Left colon (tissue), 2 donors: ENCODE results near the gene SEMA5A. TPM values are rescaled to one million over a fixed set of nuclear protein-coding genes. Genes with fewer than 3 reads are reported as not detected.

Experiments used
- microRNA-seq, 2 donors: library from miRNA; unstranded; fragments of <30 nt; microRNA quantifications; one replicate each; pipeline versions ENCODE4 v1.1.0 to v1.2.0, GENCODE V29; 2020
- total RNA-seq, 2 donors: library from RNA; stranded (reverse); fragmentation: NEBNext Ultra II Directional; extraction: Animal tissue kit (Norgen Biotek cat#: 25700); gene quantifications; one replicate each; pipeline ENCODE4 v1.2.1, GENCODE V29; 2021
- donor health status: DM: no; HTN: no; CAD: no.
- donor health status: DM: yes; HTN: yes; CAD: no.

The SEMA5A gene
- total RNA-seq, 2 donors from 2014 or later = 33.8 to 37.4 TPM

Small RNA genes within 50 kb of the gene (microRNA-seq; reads per million reads assigned to microRNA genes)
- 19.0 to 34.1 reads per million in 2 donors for gene MIR4636

Other genes with a start within 250 kb of the SEMA5A start
- gene TAS2R1, start 84.3 kb upstream of the SEMA5A start, total RNA-seq = not detected